ENCODE data around the gene HIVEP3.

HIVEP3 gene

DNA sequence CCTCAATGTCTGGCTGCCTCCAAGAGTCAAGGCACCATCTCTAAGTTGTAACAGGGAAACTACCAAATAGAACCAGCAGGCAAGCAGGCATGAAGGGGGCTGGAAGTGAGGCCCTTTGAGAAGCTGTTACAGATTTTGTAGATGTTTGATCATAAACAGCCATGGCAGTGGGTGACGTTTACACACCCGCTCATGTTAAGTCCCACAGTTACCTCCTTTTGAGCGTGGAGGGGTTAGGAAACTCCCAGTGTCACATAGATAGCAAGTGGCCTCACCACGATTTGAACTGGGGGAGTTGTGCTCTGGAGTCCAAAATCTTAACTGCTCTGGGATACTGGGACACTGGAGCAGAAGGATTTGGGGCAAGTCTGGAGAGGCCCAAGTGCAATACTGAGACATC lies 192.4 kb downstream of the HIVEP3 start:
- H3K4me3 ChIP-seq (ENCODE audit: low read depth, low read length), result no peak overlapping the region
- TF ChIP-seq, protein P1, sequence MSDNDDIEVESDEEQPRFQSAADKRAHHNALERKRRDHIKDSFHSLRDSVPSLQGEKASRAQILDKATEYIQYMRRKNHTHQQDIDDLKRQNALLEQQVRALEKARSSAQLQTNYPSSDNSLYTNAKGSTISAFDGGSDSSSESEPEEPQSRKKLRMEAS (IDR thresholded peaks at IDR 0.05; ENCODE audit: low read depth, low read length), result no peak
- TF ChIP-seq, protein P2, sequence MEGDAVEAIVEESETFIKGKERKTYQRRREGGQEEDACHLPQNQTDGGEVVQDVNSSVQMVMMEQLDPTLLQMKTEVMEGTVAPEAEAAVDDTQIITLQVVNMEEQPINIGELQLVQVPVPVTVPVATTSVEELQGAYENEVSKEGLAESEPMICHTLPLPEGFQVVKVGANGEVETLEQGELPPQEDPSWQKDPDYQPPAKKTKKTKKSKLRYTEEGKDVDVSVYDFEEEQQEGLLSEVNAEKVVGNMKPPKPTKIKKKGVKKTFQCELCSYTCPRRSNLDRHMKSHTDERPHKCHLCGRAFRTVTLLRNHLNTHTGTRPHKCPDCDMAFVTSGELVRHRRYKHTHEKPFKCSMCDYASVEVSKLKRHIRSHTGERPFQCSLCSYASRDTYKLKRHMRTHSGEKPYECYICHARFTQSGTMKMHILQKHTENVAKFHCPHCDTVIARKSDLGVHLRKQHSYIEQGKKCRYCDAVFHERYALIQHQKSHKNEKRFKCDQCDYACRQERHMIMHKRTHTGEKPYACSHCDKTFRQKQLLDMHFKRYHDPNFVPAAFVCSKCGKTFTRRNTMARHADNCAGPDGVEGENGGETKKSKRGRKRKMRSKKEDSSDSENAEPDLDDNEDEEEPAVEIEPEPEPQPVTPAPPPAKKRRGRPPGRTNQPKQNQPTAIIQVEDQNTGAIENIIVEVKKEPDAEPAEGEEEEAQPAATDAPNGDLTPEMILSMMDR (IDR thresholded peaks at IDR 0.05; ENCODE audit: low read depth, low read length), result no peak
- TF ChIP-seq POLR2A (IDR thresholded peaks at IDR 0.05; ENCODE audit: extremely low read depth, insufficient read length), result no peak
- no peak for TF ChIP-seq MYC (IDR thresholded peaks at IDR 0.05; ENCODE audit: low read depth, low read length)
- no peak for DNase-seq (ENCODE audit: low read depth)

DNA sequence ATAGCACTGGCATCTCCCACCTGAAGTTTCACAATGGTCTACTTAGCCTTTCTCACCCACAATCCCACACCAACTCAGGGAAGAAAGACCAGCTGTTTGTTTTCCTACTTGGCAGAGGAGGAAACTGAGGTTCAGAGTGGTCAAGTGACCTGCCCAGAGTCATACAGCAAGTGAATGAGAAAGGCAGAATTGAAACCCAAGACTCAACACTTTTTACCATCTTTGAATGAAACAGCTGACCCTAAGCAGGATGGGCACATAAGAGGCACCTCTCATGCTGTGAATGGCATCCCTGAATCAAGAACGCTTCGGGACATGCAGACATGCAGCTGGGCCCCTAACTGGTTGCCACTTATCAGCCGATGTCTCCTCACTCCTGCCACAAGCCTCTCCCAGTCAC lies 193.8 kb downstream of the HIVEP3 start:
- H3K4me3 ChIP-seq (ENCODE audit: low read depth, low read length), result no peak overlapping the region
- DNase-seq (ENCODE audit: low read depth), result no peak
- TF ChIP-seq, protein P2 (IDR thresholded peaks at IDR 0.05; ENCODE audit: low read depth, low read length), result no peak
- TF ChIP-seq MYC (IDR thresholded peaks at IDR 0.05; ENCODE audit: low read depth, low read length) (no peak), POLR2A (IDR thresholded peaks at IDR 0.05; ENCODE audit: extremely low read depth, insufficient read length) (no peak)
- TF ChIP-seq, protein P1 (IDR thresholded peaks at IDR 0.05; ENCODE audit: low read depth, low read length), result no peak

DNA sequence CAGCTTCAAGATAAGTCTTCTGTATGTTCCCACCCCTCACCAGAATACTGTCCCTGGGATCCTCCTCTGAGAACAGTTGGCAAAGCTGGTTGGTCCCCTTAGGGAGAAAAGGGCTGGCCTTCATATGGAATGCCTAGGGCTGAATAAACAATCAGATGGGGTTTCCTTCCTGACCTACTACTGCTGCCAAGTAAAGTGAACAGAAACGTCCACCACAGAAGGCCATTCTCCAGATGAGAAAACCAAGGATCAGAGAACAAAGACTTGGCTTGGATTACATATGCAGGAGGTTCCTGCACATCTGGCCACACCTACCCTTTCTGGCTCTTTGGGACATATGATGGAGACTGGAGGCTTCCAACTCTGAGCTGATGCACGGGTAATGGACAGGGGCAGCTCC lies 194.5 kb downstream of the HIVEP3 start:
- no peak for DNase-seq (ENCODE audit: low read depth)
- H3K4me3 ChIP-seq (ENCODE audit: low read depth, low read length), result no peak overlapping the region
- TF ChIP-seq, protein P2 (IDR thresholded peaks at IDR 0.05; ENCODE audit: low read depth, low read length), result no peak
- no peak for TF ChIP-seq POLR2A (IDR thresholded peaks at IDR 0.05; ENCODE audit: extremely low read depth, insufficient read length)
- no peak for TF ChIP-seq MYC (IDR thresholded peaks at IDR 0.05; ENCODE audit: low read depth, low read length)
- TF ChIP-seq, protein P1 (IDR thresholded peaks at IDR 0.05; ENCODE audit: low read depth, low read length), result no peak

DNA sequence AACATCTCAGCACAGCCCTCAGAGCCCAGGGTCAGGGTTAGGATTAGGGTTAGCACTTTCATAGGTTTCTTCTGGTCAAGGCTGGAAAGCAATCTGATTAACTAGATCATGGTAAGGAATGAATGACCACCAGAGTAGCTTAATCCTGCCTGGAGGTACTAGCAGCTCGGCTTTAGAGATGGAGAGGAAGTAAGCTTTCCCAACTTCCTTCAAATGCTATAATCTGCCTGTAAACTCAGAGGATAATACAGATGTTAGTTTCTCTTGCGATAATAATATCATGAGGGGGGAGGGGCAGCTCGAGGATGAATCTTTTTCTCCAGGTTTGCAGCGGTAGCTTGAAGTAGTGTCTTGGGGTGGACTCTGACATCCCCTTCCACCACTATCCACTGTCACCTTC lies 194.9 kb downstream of the HIVEP3 start:
- DNase-seq (ENCODE audit: low read depth), result peak; percentile 38
- H3K4me3 ChIP-seq (ENCODE audit: low read depth, low read length), result no peak overlapping the region

DNA sequence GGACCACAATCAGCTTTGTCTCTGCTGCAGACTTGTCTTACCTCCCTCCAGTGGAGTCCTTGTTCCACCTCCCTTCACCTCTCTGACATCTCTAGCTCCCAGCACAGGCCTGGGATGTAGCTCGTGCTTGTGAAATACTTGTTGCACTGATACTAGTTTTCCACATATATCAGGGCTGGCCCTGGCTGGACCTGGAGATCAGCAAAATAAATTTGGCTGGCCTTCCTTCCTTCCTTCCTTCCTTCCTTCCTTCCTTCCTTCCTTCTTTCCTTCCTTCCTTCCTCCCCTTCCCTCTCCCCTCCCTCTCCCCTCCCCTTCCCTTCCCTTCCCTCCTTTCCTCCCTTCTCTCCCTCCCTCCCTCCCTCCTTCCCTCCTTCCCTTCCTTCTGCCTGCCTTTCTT lies 196.5 kb downstream of the HIVEP3 start:
- DNase-seq (ENCODE audit: low read depth), result no peak
- TF ChIP-seq, protein P2 (IDR thresholded peaks at IDR 0.05; ENCODE audit: low read depth, low read length), result no peak
- TF ChIP-seq MYC (IDR thresholded peaks at IDR 0.05; ENCODE audit: low read depth, low read length), result no peak
- no peak overlapping the region for H3K4me3 ChIP-seq (ENCODE audit: low read depth, low read length)

More for the DNA sequence above, 194.9 kb downstream of the HIVEP3 start:
- TF ChIP-seq, protein P1 (IDR thresholded peaks at IDR 0.05; ENCODE audit: low read depth, low read length), result no peak
- TF ChIP-seq, protein P2 (IDR thresholded peaks at IDR 0.05; ENCODE audit: low read depth, low read length), result no peak
- TF ChIP-seq POLR2A (IDR thresholded peaks at IDR 0.05; ENCODE audit: extremely low read depth, insufficient read length) (no peak), MYC (IDR thresholded peaks at IDR 0.05; ENCODE audit: low read depth, low read length) (no peak)

DNA sequence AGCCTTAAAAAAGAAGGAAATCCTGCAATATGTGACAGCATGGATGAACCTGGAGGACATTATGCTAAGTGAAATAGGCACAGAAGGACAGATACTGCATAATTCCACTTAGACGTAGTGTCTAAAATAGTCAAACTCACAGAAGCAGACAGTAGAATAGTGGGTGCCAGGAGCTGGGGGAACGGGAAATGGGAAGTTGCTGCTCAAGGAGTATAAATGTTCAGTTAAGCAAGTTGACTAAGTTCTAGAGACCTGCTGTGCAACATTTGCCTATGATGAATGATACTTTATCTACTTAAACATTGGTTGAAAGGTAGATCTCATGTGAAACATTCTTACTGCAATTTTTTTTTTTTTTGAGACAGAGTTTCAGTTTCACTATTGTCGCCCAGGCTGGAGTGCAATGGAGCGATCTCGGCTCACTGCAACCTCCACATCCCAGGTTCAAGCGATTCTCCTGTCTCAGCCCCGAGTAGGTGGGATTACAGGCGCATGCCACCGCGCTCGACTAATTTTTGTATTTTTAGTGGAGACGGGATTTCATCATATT lies 197.8 kb downstream of the HIVEP3 start:
- no peak for DNase-seq (ENCODE audit: low read depth)
- no peak overlapping the region for H3K4me3 ChIP-seq (ENCODE audit: low read depth, low read length)

More for the DNA sequence above, 197.8 kb downstream of the HIVEP3 start:
- no peak for TF ChIP-seq POLR2A (IDR thresholded peaks at IDR 0.05; ENCODE audit: extremely low read depth, insufficient read length)
- TF ChIP-seq, protein P1 (IDR thresholded peaks at IDR 0.05; ENCODE audit: low read depth, low read length), result no peak
- TF ChIP-seq MYC (IDR thresholded peaks at IDR 0.05; ENCODE audit: low read depth, low read length), result no peak
- TF ChIP-seq, protein P2 (IDR thresholded peaks at IDR 0.05; ENCODE audit: low read depth, low read length), result no peak
